ENCODE data around the gene SPDYC. TPM values are rescaled to one million over a fixed set of nuclear protein-coding genes. Genes with fewer than 3 reads are reported as not detected.

SPDYC gene
- polyA plus RNA-seq, 1 experiment, result not detected

DNA sequence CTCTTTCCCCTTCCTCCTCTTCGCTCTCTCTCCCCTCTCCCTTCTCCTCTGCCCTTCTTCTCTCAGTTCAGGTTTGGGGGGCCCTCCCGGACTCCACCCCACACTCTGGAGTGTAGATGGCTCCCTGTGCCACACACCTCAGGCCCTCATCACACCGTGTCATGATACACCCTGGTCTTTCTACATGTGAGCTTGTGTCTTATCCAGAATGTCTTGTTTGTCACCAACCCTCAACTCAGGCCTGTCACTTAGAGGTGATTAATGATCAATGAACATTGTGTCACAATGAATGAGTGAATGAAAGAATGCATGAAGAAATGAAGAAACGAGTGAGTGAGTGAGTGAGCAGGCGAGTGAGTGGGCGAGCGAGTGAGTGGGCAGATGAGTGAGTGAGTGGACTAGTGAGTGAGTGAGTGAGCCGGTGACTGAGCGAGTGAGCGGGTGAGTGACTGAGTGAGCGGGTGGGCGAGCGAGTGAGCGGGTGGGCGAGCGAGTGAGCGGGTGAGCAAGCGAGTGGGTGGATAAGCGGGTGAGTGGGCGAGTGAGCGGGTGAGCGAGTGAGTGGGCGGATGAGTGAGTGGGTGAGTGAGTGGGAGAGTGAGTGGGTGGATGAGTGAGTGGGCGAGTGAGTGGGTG lies 45.5 kb downstream of the SPDYC start:
- TF ChIP-seq, protein P1, sequence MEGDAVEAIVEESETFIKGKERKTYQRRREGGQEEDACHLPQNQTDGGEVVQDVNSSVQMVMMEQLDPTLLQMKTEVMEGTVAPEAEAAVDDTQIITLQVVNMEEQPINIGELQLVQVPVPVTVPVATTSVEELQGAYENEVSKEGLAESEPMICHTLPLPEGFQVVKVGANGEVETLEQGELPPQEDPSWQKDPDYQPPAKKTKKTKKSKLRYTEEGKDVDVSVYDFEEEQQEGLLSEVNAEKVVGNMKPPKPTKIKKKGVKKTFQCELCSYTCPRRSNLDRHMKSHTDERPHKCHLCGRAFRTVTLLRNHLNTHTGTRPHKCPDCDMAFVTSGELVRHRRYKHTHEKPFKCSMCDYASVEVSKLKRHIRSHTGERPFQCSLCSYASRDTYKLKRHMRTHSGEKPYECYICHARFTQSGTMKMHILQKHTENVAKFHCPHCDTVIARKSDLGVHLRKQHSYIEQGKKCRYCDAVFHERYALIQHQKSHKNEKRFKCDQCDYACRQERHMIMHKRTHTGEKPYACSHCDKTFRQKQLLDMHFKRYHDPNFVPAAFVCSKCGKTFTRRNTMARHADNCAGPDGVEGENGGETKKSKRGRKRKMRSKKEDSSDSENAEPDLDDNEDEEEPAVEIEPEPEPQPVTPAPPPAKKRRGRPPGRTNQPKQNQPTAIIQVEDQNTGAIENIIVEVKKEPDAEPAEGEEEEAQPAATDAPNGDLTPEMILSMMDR (IDR thresholded peaks at IDR 0.05; ENCODE audit: low read depth, low read length), result no peak
- ChIA-PET CTCF (interaction anchor here (1.4 to 1.5 kb wide), 2 partner anchors 10 to 11 kb away, joined by 3 to 4 read pairs; no protein-coding TSS in a partner anchor), POLR2A (interaction anchor here (1.0 kb wide), 1 partner anchor 10 kb away, joined by 4 read pairs; no protein-coding TSS in a partner anchor)
- no peak overlapping the region for H3K27ac ChIP-seq (ENCODE audit: low read depth, low read length)
- H3K9me3 ChIP-seq (ENCODE audit: control insufficient read depth, insufficient read depth, low read length), result 0 out of 2 replicates have a peak, but pooled peaks cover 3% of the 10 kb centered on the region
- no peaks in the 10 kb centered on the region for H3K27me3 ChIP-seq (ENCODE audit: control insufficient read depth, insufficient read depth, low read length)
- DNase-seq (ENCODE audit: low read depth, low spot score), result no peak
- H3K4me3 ChIP-seq (ENCODE audit: low read depth, low read length), result no peak overlapping the region

- Histone ChIP-seq H3K27me3 (ENCODE audit: control insufficient read depth, insufficient read depth, low read length) (no peaks in the 10 kb centered on the region), H3K4me3 (ENCODE audit: low read depth, low read length) (no peak overlapping the region), H3K27ac (ENCODE audit: low read depth, low read length) (no peak overlapping the region), H3K9me3 (ENCODE audit: control insufficient read depth, insufficient read depth, low read length) (0 out of 2 replicates have a peak, but pooled peaks cover 3% of the 10 kb centered on the region)
- TF ChIP-seq, protein P1 (IDR thresholded peaks at IDR 0.05; ENCODE audit: low read depth, low read length), result no peak
- no peak for DNase-seq (ENCODE audit: low read depth, low spot score)
- POLR2A ChIA-PET, result no interaction called here
- CTCF ChIA-PET, result no interaction called here
Measured at GRCh38 chr11:65216830-65217229, 46.8 kb downstream of the SPDYC start.

- Histone ChIP-seq H3K9me3 (ENCODE audit: control insufficient read depth, insufficient read depth, low read length) (0 out of 2 replicates have a peak, but pooled peaks cover 3% of the 10 kb centered on the region), H3K27ac (ENCODE audit: low read depth, low read length) (no peak overlapping the region), H3K27me3 (ENCODE audit: control insufficient read depth, insufficient read depth, low read length) (no peaks in the 10 kb centered on the region), H3K4me3 (ENCODE audit: low read depth, low read length) (no peak overlapping the region)
- ChIA-PET POLR2A (no interaction called here), CTCF (no interaction called here)
- TF ChIP-seq, protein P1 (IDR thresholded peaks at IDR 0.05; ENCODE audit: low read depth, low read length), result no peak
- no peak for DNase-seq (ENCODE audit: low read depth, low spot score)
Measured at GRCh38 chr11:65217441-65218423, 47.7 kb downstream of the SPDYC start.

GRCh38 chr11:65218446-65218845 lies 48.4 kb downstream of the SPDYC start:
- Histone ChIP-seq H3K9me3 (ENCODE audit: control insufficient read depth, insufficient read depth, low read length) (0 out of 2 replicates have a peak, but pooled peaks cover 3% of the 10 kb centered on the region), H3K4me3 (ENCODE audit: low read depth, low read length) (no peak overlapping the region), H3K27ac (ENCODE audit: low read depth, low read length) (no peak overlapping the region), H3K27me3 (ENCODE audit: control insufficient read depth, insufficient read depth, low read length) (no peaks in the 10 kb centered on the region)
- POLR2A ChIA-PET, result no interaction called here
- TF ChIP-seq, protein P1 (IDR thresholded peaks at IDR 0.05; ENCODE audit: low read depth, low read length), result no peak
- no peak for DNase-seq (ENCODE audit: low read depth, low spot score)
- CTCF ChIA-PET, result no interaction called here

DNA sequence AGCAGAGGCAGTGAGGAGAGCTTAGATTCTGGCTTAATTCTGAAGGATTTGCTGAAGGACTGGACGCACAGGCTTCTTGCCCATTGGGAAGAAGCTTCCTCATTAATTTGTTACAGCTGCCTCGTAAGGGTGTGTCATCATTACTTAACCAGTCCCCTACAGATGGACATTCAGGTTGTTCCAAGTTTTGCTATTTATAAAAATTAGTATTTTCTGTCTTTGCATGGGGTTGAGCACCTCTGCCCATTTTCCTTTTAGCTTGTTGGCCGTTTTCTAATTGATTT lies 49.8 kb downstream of the SPDYC start:
- ChIA-PET CTCF (no interaction called here), POLR2A (no interaction called here)
- DNase-seq (ENCODE audit: low read depth, low spot score), result no peak
- TF ChIP-seq, protein P1 (IDR thresholded peaks at IDR 0.05; ENCODE audit: low read depth, low read length), result no peak
- H3K4me3 ChIP-seq (ENCODE audit: low read depth, low read length), result no peak overlapping the region
- H3K27ac ChIP-seq (ENCODE audit: low read depth, low read length), result no peak overlapping the region
- H3K9me3 ChIP-seq (ENCODE audit: control insufficient read depth, insufficient read depth, low read length), result 0 out of 2 replicates have a peak, but pooled peaks cover 3% of the 10 kb centered on the region
- no peaks in the 10 kb centered on the region for H3K27me3 ChIP-seq (ENCODE audit: control insufficient read depth, insufficient read depth, low read length)
